Mesendoderm (in vitro differentiated cells): ENCODE data around the gene NELL2.
"Not testable (repeated sequence)": the region's sequence is repeated elsewhere in the genome, so short reads cannot be mapped to it uniquely, and the experiment has no call there.

Experiments
- DNase-seq: peaks from one replicate; pipeline ENCODE4 v3.0.0; 2013
- H2AK5ac ChIP-seq: 2 replicates; pipeline ENCODE4 v1.6.1; 2013; ENCODE audit warnings: low read length, inconsistent platforms
- H2BK120ac ChIP-seq: 2 replicates; pipeline ENCODE4 v1.6.1; 2013; ENCODE audit warnings: low read depth, mild to moderate bottlenecking, low read length, moderate library complexity, mixed read lengths
- H2BK15ac ChIP-seq: replicated peaks from 2 replicates; pipeline ENCODE4 v1.6.1; 2013; ENCODE audit warnings: low read depth, mild to moderate bottlenecking, moderate library complexity
- H2BK5ac ChIP-seq: 2 replicates; pipeline ENCODE4 v1.6.1; 2013; ENCODE audit warnings: low read length, inconsistent platforms
- H3K18ac ChIP-seq: 2 replicates; pipeline ENCODE4 v1.6.1; 2013; ENCODE audit warnings: mild to moderate bottlenecking, low read length, mixed read lengths
- H3K23ac ChIP-seq: one replicate; pipeline ENCODE4 v1.6.1; 2013; ENCODE audit warnings: low read length
- H3K27ac ChIP-seq: 2 replicates; pipeline ENCODE4 v1.5.1; 2013; ENCODE audit warnings: low read depth, mild to moderate bottlenecking, inconsistent platforms, low read length, moderate library complexity
- H3K27me3 ChIP-seq: 2 replicates; pipeline ENCODE4 v1.6.1; 2013; ENCODE audit warnings: low read length, control low read depth, mild to moderate bottlenecking, inconsistent platforms; ENCODE audit not compliant: insufficient read depth, poor library complexity
- H3K36me3 ChIP-seq: 2 replicates; pipeline ENCODE4 v1.6.1; 2013; ENCODE audit warnings: low read length, inconsistent platforms; ENCODE audit not compliant: control insufficient read depth, insufficient read depth
- H3K4ac ChIP-seq: one replicate; pipeline ENCODE4 v1.6.1; 2013; ENCODE audit warnings: low read depth, mild to moderate bottlenecking, low read length, moderate library complexity
- H3K4me1 ChIP-seq: 2 replicates; pipeline ENCODE4 v1.6.1; 2013; ENCODE audit warnings: low read depth, low read length, inconsistent platforms; ENCODE audit not compliant: control insufficient read depth
- H3K4me2 ChIP-seq: 2 replicates; pipeline ENCODE4 v1.6.1; 2013; ENCODE audit warnings: low read length
- H3K4me3 ChIP-seq: 2 replicates; pipeline ENCODE4 v1.5.1; 2013; ENCODE audit warnings: mild to moderate bottlenecking, low read length
- H3K56ac ChIP-seq: one replicate; pipeline ENCODE4 v1.6.1; 2013; ENCODE audit warnings: low read length
- H3K79me1 ChIP-seq: 2 replicates; pipeline ENCODE4 v1.6.1; 2013; ENCODE audit warnings: low read length, inconsistent platforms
- H3K79me2 ChIP-seq: 2 replicates; pipeline ENCODE4 v1.6.1; 2013; ENCODE audit warnings: mild to moderate bottlenecking, low read length; ENCODE audit not compliant: control insufficient read depth, insufficient read depth
- H3K9ac ChIP-seq: 2 replicates; pipeline ENCODE4 v1.6.1; 2013; ENCODE audit warnings: low read length, inconsistent platforms
- H4K5ac ChIP-seq: one replicate; pipeline ENCODE4 v1.6.1; 2013; ENCODE audit warnings: low read length
- H4K8ac ChIP-seq: one replicate; pipeline ENCODE4 v1.6.1; 2013; ENCODE audit warnings: low read depth, mild to moderate bottlenecking, control low read depth, low read length, moderate library complexity
- WGBS: extraction: QIAGEN DNeasy Blood & Tissue Kit; methylation state at CpG from one replicate; pipeline ENCODE4 v1.1.7; 2013; ENCODE audit warnings: low lambda C conversion rate, missing lambda C conversion rate; ENCODE audit not compliant: insufficient coverage; ENCODE audit errors: extremely low coverage; 5-methylcytosine and 5-hydroxymethylcytosine counted together

Gene NELL2

DNA sequence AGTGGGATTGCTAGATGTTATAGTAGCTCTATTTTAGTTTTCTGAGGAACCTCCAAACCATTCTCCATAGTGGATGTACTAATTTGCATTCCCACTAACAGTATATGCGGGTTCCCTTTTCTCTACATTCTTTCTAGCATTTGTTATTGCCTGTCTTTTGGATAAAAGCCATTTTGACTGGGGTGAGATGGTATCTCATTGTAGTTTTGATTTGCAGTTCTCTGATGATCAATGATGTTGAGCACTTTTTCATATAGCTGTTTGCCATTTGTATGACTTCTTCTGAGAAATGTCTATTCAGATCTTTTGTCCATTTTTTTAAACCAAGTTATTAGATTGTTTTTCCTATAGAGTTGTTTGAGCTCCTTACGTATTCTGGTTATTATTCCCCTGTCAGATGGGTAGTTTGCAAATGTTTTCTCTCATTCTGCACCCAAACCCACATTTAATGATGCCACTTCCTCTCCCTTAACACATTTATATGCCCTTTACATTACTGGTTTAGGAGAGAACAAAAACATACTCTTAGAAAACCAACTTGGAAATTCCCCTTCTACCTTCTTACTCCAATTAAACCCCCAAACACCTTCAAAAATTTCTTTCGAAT is 48.2 kb downstream of the NELL2 start:
- H3K9ac ChIP-seq: no peak overlapping the region
- no peak overlapping the region for H4K8ac ChIP-seq
- no peak overlapping the region for H2BK120ac ChIP-seq
- H4K5ac ChIP-seq: no peak overlapping the region
- no peak overlapping the region for H3K27ac ChIP-seq
- no peaks in the 10 kb centered on the region for H3K4me1 ChIP-seq
- H3K23ac ChIP-seq: no peak overlapping the region
- WGBS: 100% methylated on average over 1 of the region's 3 CpGs
- H3K79me2 ChIP-seq: no peaks in the 10 kb centered on the region
- H3K56ac ChIP-seq: no peak overlapping the region
- no peak overlapping the region for H2AK5ac ChIP-seq
- no peak overlapping the region for H3K18ac ChIP-seq
- no peaks in the 10 kb centered on the region for H3K27me3 ChIP-seq
- no peaks in the 10 kb centered on the region for H3K79me1 ChIP-seq
- H3K4me3 ChIP-seq: no peak overlapping the region
- H2BK5ac ChIP-seq: no peak overlapping the region
- no peaks in the 10 kb centered on the region for H3K36me3 ChIP-seq
- no peak overlapping the region for H3K4me2 ChIP-seq
- no peak overlapping the region for H2BK15ac ChIP-seq
- no peak overlapping the region for H3K4ac ChIP-seq
- DNase-seq: no peak

DNA sequence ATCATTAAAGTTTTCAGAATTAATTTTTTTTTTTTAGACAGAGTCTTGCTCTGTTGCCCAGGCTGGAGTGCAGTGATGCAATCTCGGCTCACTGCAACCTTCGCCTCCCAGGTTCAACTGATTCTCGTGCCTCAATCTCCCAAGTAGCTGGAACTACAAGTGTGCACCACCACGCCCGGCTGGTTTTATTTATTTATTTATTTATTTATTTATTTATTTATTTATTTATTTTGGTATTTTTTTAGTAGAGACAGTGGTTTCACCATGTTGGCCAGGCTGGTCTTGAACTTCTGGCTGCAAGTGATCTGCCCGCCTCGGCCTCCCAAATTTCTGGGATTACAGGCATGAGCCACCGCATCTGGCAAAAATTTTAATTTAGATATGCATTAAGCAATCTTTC is 54.4 kb downstream of the NELL2 start:
- H4K8ac ChIP-seq, H3K4me1 ChIP-seq, H3K36me3 ChIP-seq, H3K27ac ChIP-seq, H2BK5ac ChIP-seq, H3K4ac ChIP-seq, H3K23ac ChIP-seq, H2BK120ac ChIP-seq, H3K79me1 ChIP-seq, H3K27me3 ChIP-seq, H3K9ac ChIP-seq, H4K5ac ChIP-seq, H3K79me2 ChIP-seq, H3K4me3 ChIP-seq, H2BK15ac ChIP-seq, H3K4me2 ChIP-seq, DNase-seq, H2AK5ac ChIP-seq, H3K18ac ChIP-seq, H3K56ac ChIP-seq: not testable (repeated sequence)
- WGBS: no CpG with 5 or more reads among the region's 8 CpGs

DNA sequence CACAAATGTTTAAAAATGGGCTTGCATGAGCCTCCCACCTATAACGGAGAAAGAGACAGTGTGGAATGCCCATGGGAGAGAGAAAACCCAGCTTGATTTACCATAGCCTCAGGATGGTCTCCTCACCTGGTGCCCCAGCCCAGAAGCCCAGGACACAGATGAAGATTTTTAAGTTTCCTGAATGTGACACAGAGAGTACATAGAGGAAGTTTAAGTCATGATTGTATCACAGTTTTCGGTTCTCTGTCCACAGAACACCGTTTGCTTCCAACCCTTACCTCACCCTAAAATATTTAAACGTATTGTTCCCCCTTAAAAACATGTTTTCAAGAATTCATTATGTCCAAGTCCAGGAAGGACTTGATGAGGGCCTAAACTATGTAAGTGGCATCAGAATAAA is 56.2 kb downstream of the NELL2 start:
- Histone ChIP-seq H3K27ac (no peak overlapping the region), H4K5ac (no peak overlapping the region), H3K9ac (no peak overlapping the region), H3K56ac (no peak overlapping the region), H3K18ac (no peak overlapping the region), H3K79me2 (no peaks in the 10 kb centered on the region), H2BK5ac (no peak overlapping the region), H3K23ac (no peak overlapping the region), H3K4me1 (no peaks in the 10 kb centered on the region), H3K27me3 (no peaks in the 10 kb centered on the region), H3K79me1 (no peaks in the 10 kb centered on the region), H2AK5ac (no peak overlapping the region), H3K36me3 (no peaks in the 10 kb centered on the region), H3K4ac (no peak overlapping the region), H3K4me3 (no peak overlapping the region), H4K8ac (no peak overlapping the region), H2BK15ac (no peak overlapping the region), H2BK120ac (no peak overlapping the region), H3K4me2 (no peak overlapping the region)
- no CpG with 5 or more reads among the region's 4 CpGs for WGBS
- DNase-seq: no peak

- no peak for DNase-seq
- Histone ChIP-seq H3K4me1 (no peaks in the 10 kb centered on the region), H4K8ac (no peak overlapping the region), H3K27ac (no peak overlapping the region), H2BK120ac (no peak overlapping the region), H3K23ac (no peak overlapping the region), H3K79me2 (no peaks in the 10 kb centered on the region), H3K9ac (no peak overlapping the region), H3K4ac (no peak overlapping the region), H2BK5ac (no peak overlapping the region), H2AK5ac (no peak overlapping the region), H3K36me3 (no peaks in the 10 kb centered on the region), H2BK15ac (no peak overlapping the region), H3K4me2 (no peak overlapping the region), H3K18ac (no peak overlapping the region), H3K4me3 (no peak overlapping the region), H3K27me3 (no peaks in the 10 kb centered on the region), H4K5ac (no peak overlapping the region), H3K56ac (no peak overlapping the region), H3K79me1 (no peaks in the 10 kb centered on the region)
- no CpG with 5 or more reads among the region's 3 CpGs for WGBS
Measured at GRCh38 chr12:44817687-44818086, 58.4 kb downstream of the NELL2 start.

- H3K56ac ChIP-seq: no peak overlapping the region
- no peaks in the 10 kb centered on the region for H3K36me3 ChIP-seq
- WGBS: no CpG with 5 or more reads among the region's 4 CpGs
- H3K79me2 ChIP-seq: no peaks in the 10 kb centered on the region
- no peak overlapping the region for H3K4ac ChIP-seq
- no peak overlapping the region for H2AK5ac ChIP-seq
- no peak overlapping the region for H3K27ac ChIP-seq
- no peak overlapping the region for H3K4me2 ChIP-seq
- no peak overlapping the region for H3K18ac ChIP-seq
- no peak overlapping the region for H3K23ac ChIP-seq
- H3K4me3 ChIP-seq: no peak overlapping the region
- H2BK15ac ChIP-seq: no peak overlapping the region
- no peaks in the 10 kb centered on the region for H3K27me3 ChIP-seq
- H4K5ac ChIP-seq: no peak overlapping the region
- H2BK5ac ChIP-seq: no peak overlapping the region
- no peak overlapping the region for H2BK120ac ChIP-seq
- no peak overlapping the region for H4K8ac ChIP-seq
- no peak for DNase-seq
- no peak overlapping the region for H3K9ac ChIP-seq
- H3K4me1 ChIP-seq: no peaks in the 10 kb centered on the region
- H3K79me1 ChIP-seq: no peaks in the 10 kb centered on the region
Measured at GRCh38 chr12:44816446-44817017, 59.6 kb downstream of the NELL2 start.

DNA sequence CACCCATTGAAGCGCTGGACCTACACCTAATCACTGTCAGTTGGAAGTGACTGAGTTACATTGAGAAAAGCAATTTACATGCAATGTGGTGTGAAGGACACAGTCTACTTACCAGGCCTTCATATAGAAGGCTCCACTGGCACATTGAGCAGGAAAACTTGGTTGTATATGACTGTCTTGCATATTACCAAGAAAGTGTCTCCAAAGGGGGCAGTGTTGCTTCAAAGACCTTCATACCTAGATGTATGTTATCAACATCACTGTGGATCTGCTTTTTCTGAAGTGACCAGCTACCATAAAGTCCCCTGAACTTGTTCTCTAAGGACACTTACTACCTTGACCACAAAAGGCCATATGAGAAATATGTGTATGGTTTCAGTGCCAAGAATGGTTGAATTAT is 64.1 kb downstream of the NELL2 start:
- H2BK120ac ChIP-seq: no peak overlapping the region
- no peak overlapping the region for H3K23ac ChIP-seq
- H3K79me2 ChIP-seq: no peaks in the 10 kb centered on the region
- DNase-seq: peak; percentile 53
- H3K9ac ChIP-seq: no peak overlapping the region
- H3K27me3 ChIP-seq: no peaks in the 10 kb centered on the region
- no peaks in the 10 kb centered on the region for H3K36me3 ChIP-seq
- no peak overlapping the region for H3K4me3 ChIP-seq
- no peak overlapping the region for H4K5ac ChIP-seq
- H3K4me2 ChIP-seq: no peak overlapping the region
- H2BK5ac ChIP-seq: no peak overlapping the region
- H2BK15ac ChIP-seq: no peak overlapping the region
- H3K4me1 ChIP-seq: no peaks in the 10 kb centered on the region
- no peak overlapping the region for H2AK5ac ChIP-seq
- H3K18ac ChIP-seq: no peak overlapping the region
- H3K56ac ChIP-seq: no peak overlapping the region
- no peak overlapping the region for H4K8ac ChIP-seq
- no CpG with 5 or more reads among the region's 1 CpG for WGBS
- H3K27ac ChIP-seq: no peak overlapping the region
- H3K79me1 ChIP-seq: no peaks in the 10 kb centered on the region
- H3K4ac ChIP-seq: no peak overlapping the region
